Uterus (tissue), 2 donors: Measurements from ENCODE around the gene B4GAT1.

Experiments
- POLR2A ChIP-seq, 2 donors: fragments of 450-650 bp; IDR thresholded peaks; one replicate each; pipeline ENCODE4 v1.6.1; 2016; ENCODE audit warnings: antibody characterized with exemption in 2 of 2, mild to moderate bottlenecking in 1 of 2, moderate library complexity in 1 of 2
- TF ChIP-seq, protein P1 (sequence below), 4 experiments: fragments of 200-600 bp in 2 of 4; fragments of 450-650 bp in 2 of 4; sonication (generic) in 2 of 4; IDR thresholded peaks; one replicate each; pipeline ENCODE4 v1.5.1; 2016 to 2019; ENCODE audit warnings: antibody characterized with exemption in 4 of 4, mild to moderate bottlenecking in 2 of 4, moderate library complexity in 1 of 4

DNA sequence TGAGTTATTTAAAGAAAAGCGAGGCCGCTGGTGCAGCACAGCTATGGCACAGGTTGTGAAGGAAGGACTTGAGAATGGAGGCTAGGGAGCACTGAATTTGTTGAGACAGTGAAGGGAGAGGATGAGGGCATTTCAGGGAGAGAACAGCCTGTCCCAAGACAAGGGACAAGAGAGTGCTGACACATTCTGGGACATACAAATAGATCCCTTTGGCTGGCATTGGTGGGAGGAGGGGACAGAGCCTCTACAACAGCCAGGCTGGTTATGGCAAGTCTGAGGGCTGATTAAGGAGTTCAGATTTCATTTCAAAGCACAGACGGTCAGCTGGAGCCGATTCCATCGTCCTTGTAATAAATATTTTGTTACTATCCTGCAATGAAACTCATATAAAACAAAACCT is 25.8 kb upstream of the B4GAT1 start:
- TF ChIP-seq, protein P1, sequence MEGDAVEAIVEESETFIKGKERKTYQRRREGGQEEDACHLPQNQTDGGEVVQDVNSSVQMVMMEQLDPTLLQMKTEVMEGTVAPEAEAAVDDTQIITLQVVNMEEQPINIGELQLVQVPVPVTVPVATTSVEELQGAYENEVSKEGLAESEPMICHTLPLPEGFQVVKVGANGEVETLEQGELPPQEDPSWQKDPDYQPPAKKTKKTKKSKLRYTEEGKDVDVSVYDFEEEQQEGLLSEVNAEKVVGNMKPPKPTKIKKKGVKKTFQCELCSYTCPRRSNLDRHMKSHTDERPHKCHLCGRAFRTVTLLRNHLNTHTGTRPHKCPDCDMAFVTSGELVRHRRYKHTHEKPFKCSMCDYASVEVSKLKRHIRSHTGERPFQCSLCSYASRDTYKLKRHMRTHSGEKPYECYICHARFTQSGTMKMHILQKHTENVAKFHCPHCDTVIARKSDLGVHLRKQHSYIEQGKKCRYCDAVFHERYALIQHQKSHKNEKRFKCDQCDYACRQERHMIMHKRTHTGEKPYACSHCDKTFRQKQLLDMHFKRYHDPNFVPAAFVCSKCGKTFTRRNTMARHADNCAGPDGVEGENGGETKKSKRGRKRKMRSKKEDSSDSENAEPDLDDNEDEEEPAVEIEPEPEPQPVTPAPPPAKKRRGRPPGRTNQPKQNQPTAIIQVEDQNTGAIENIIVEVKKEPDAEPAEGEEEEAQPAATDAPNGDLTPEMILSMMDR (IDR thresholded peaks at IDR 0.05) = no peak
- TF ChIP-seq POLR2A (IDR thresholded peaks at IDR 0.05) = no peak
